ENCODE data around the gene PERM1. TPM values are rescaled to one million over a fixed set of nuclear protein-coding genes. Genes with fewer than 3 reads are reported as not detected.
"Not testable (repeated sequence)": the region's sequence is repeated elsewhere in the genome, so short reads cannot be mapped to it uniquely, and the experiment has no call there.

Gene PERM1
- polyA plus RNA-seq, 1 donor: 0.22 TPM

GRCh38 chr1:1022302-1023009 is 40.6 kb upstream of the PERM1 start:
- no CpG with 5 or more reads among the region's 27 CpGs for WGBS (ENCODE audit: insufficient coverage, low lambda C conversion rate)
- Histone ChIP-seq H3K4me1 (ENCODE audit: control insufficient read depth, insufficient read depth, low read length) (peaks cover 49% of the 10 kb centered on the region), H3K36me3 (ENCODE audit: control insufficient read depth, insufficient read depth, low read length) (peaks cover 37% of the 10 kb centered on the region), H3K27me3 (ENCODE audit: control insufficient read depth, insufficient read depth, low read length) (no peaks in the 10 kb centered on the region), H3K9me3 (ENCODE audit: control insufficient read depth, low read depth, low read length) (peaks cover 3% of the 10 kb centered on the region), H3K27ac (ENCODE audit: low read length) (no peak overlapping the region), H3K4me3 (ENCODE audit: low read length) (no peak overlapping the region)
- no peak for DNase-seq

DNA sequence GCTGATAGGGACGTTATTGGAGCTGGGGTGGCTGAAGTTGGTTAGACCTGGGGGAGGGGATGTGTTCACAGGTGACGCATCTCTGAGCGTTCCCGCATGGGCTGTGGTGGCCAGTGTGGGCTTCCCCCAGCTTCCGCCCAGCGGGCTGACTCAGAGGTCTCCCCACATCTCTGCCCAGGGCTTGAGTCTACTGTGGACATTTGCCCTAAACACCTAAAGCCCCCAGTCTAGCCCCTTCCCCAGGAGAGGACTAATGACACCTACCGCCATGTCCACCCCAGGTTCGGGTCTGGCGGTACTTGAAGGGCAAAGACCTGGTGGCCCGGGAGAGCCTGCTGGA is 40.0 kb upstream of the PERM1 start:
- no peaks in the 10 kb centered on the region for H3K27me3 ChIP-seq (ENCODE audit: control insufficient read depth, insufficient read depth, low read length)
- H3K9me3 ChIP-seq (ENCODE audit: control insufficient read depth, low read depth, low read length): peaks cover 3% of the 10 kb centered on the region
- peaks cover 31% of the 10 kb centered on the region for H3K36me3 ChIP-seq (ENCODE audit: control insufficient read depth, insufficient read depth, low read length)
- DNase-seq: no peak
- H3K4me3 ChIP-seq (ENCODE audit: low read length): no peak overlapping the region
- peaks cover 49% of the 10 kb centered on the region for H3K4me1 ChIP-seq (ENCODE audit: control insufficient read depth, insufficient read depth, low read length)
- H3K27ac ChIP-seq (ENCODE audit: low read length): no peak overlapping the region
- WGBS (ENCODE audit: insufficient coverage, low lambda C conversion rate): no CpG with 5 or more reads among the region's 10 CpGs

- peak overlapping the region; percentile 24 for H3K27ac ChIP-seq (ENCODE audit: low read length)
- H3K4me1 ChIP-seq (ENCODE audit: control insufficient read depth, insufficient read depth, low read length): peaks cover 49% of the 10 kb centered on the region
- H3K9me3 ChIP-seq (ENCODE audit: control insufficient read depth, low read depth, low read length): peaks cover 3% of the 10 kb centered on the region
- DNase-seq: peak; percentile 73 to 79
- H3K36me3 ChIP-seq (ENCODE audit: control insufficient read depth, insufficient read depth, low read length): peaks cover 26% of the 10 kb centered on the region
- H3K27me3 ChIP-seq (ENCODE audit: control insufficient read depth, insufficient read depth, low read length): no peaks in the 10 kb centered on the region
- H3K4me3 ChIP-seq (ENCODE audit: low read length): peak overlapping the region; percentile 62
- WGBS (ENCODE audit: insufficient coverage, low lambda C conversion rate): no CpG with 5 or more reads among the region's 33 CpGs
Observed at GRCh38 chr1:1021010-1021919, 39.4 kb upstream of the PERM1 start.

- WGBS (ENCODE audit: insufficient coverage, low lambda C conversion rate): no CpG with 5 or more reads among the region's 59 CpGs
- Histone ChIP-seq H3K4me3 (ENCODE audit: low read length) (peak overlapping the region; percentile 62), H3K27me3 (ENCODE audit: control insufficient read depth, insufficient read depth, low read length) (no peaks in the 10 kb centered on the region), H3K27ac (ENCODE audit: low read length) (peak overlapping the region; percentile 48), H3K4me1 (ENCODE audit: control insufficient read depth, insufficient read depth, low read length) (peaks cover 49% of the 10 kb centered on the region), H3K9me3 (ENCODE audit: control insufficient read depth, low read depth, low read length) (peaks cover 3% of the 10 kb centered on the region), H3K36me3 (ENCODE audit: control insufficient read depth, insufficient read depth, low read length) (peaks cover 23% of the 10 kb centered on the region)
- peak in 1 of 2 donors; percentile 53 for DNase-seq
Observed at GRCh38 chr1:1020415-1021009, 38.6 kb upstream of the PERM1 start.

GRCh38 chr1:1020000-1020404 is 38.1 kb upstream of the PERM1 start, which contains the start of gene AGRN:
Gene AGRN (plus strand): TSS chr1:1020120. CDS start chr1:1020173, 53 bp downstream.
- Histone ChIP-seq H3K27me3 (ENCODE audit: control insufficient read depth, insufficient read depth, low read length) (no peaks in the 10 kb centered on the region), H3K9me3 (ENCODE audit: control insufficient read depth, low read depth, low read length) (peaks cover 3% of the 10 kb centered on the region), H3K4me1 (ENCODE audit: control insufficient read depth, insufficient read depth, low read length) (peaks cover 46% of the 10 kb centered on the region), H3K36me3 (ENCODE audit: control insufficient read depth, insufficient read depth, low read length) (peaks cover 23% of the 10 kb centered on the region), H3K27ac (ENCODE audit: low read length) (peak within 1 kb of the TSS; percentile 75), H3K4me3 (ENCODE audit: low read length) (peak within 1 kb of the TSS; percentile 62)
- no CpG with 5 or more reads among the region's 58 CpGs for WGBS (ENCODE audit: insufficient coverage, low lambda C conversion rate)
- DNase-seq: peak in 1 of 2 donors; percentile 66

- peak overlapping the region; percentile 24 for H3K4me3 ChIP-seq (ENCODE audit: low read length)
- WGBS (ENCODE audit: insufficient coverage, low lambda C conversion rate): no CpG with 5 or more reads among the region's 91 CpGs
- peaks cover 4% of the 10 kb centered on the region for H3K9me3 ChIP-seq (ENCODE audit: control insufficient read depth, low read depth, low read length)
Observed at GRCh38 chr1:1019122-1019999, 37.5 kb upstream of the PERM1 start.

DNA sequence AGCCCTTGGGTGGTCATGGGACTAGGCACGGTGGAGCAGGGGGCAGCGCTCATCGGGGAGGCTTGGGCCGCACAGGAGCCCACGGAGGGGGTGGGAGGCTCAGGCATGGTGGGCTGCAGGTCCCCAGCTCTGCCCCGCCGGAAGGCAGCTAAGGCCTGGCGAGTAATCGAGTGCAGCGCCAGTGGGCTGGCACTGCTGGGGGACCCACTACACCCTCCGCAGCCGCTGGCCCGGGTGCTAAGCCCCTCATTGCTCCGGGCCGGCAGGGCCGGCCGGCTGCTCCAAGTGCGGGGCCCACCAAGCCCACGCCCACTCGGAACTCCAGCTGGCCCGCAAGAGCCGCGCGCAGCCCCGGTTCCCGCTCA is 36.4 kb upstream of the PERM1 start:
- WGBS (ENCODE audit: insufficient coverage, low lambda C conversion rate): no CpG with 5 or more reads among the region's 26 CpGs
- peaks cover 36% of the 10 kb centered on the region for H3K4me1 ChIP-seq (ENCODE audit: control insufficient read depth, insufficient read depth, low read length)
- not testable (repeated sequence) for H3K4me3 ChIP-seq (ENCODE audit: low read length); H3K27ac ChIP-seq (ENCODE audit: low read length); H3K9me3 ChIP-seq (ENCODE audit: control insufficient read depth, low read depth, low read length); DNase-seq; H3K27me3 ChIP-seq (ENCODE audit: control insufficient read depth, insufficient read depth, low read length)
- peaks cover 11% of the 10 kb centered on the region for H3K36me3 ChIP-seq (ENCODE audit: control insufficient read depth, insufficient read depth, low read length)

More at GRCh38 chr1:1019122-1019999, 37.5 kb upstream of the PERM1 start:
- peak; percentile 91 to 95 for DNase-seq
- Histone ChIP-seq H3K36me3 (ENCODE audit: control insufficient read depth, insufficient read depth, low read length) (peaks cover 20% of the 10 kb centered on the region), H3K4me1 (ENCODE audit: control insufficient read depth, insufficient read depth, low read length) (peaks cover 40% of the 10 kb centered on the region), H3K27ac (ENCODE audit: low read length) (peak overlapping the region; percentile 75), H3K27me3 (ENCODE audit: control insufficient read depth, insufficient read depth, low read length) (no peaks in the 10 kb centered on the region)

GRCh38 chr1:1017397-1018320 is 35.8 kb upstream of the PERM1 start:
- not testable (repeated sequence) for H3K27me3 ChIP-seq (ENCODE audit: control insufficient read depth, insufficient read depth, low read length); H3K4me3 ChIP-seq (ENCODE audit: low read length); H3K27ac ChIP-seq (ENCODE audit: low read length); H3K9me3 ChIP-seq (ENCODE audit: control insufficient read depth, low read depth, low read length); DNase-seq; H3K36me3 ChIP-seq (ENCODE audit: control insufficient read depth, insufficient read depth, low read length)
- no CpG with 5 or more reads among the region's 17 CpGs for WGBS (ENCODE audit: insufficient coverage, low lambda C conversion rate)
- H3K4me1 ChIP-seq (ENCODE audit: control insufficient read depth, insufficient read depth, low read length): peaks cover 31% of the 10 kb centered on the region
